DND-41 (cell line): ENCODE data around the gene CT83.

ENCODE experiments used
- ATAC-seq: fragments of 200-7000 bp; cut with Tn5 transposase; 3 replicates; pipeline ENCODE4 v1.9.1; 2021; ENCODE audit warnings: low read depth; ENCODE audit not compliant: insufficient read depth
- DNase-seq: peaks from one replicate; pipeline ENCODE4 v3.0.0-alpha.2; 2020
- H2AFZ ChIP-seq: 2 replicates; pipeline ENCODE4 v1.6.0; 2012; ENCODE audit warnings: low read depth, low read length
- H3K27ac ChIP-seq: 2 replicates; pipeline ENCODE4 v1.5.1; 2012; ENCODE audit warnings: low read length, inconsistent platforms
- H3K27me3 ChIP-seq: fragments of 200-600 bp; sonication (generic); 2 replicates; pipeline ENCODE4 v1.6.0; 2012; ENCODE audit warnings: low read length, mild to moderate bottlenecking, inconsistent platforms; ENCODE audit not compliant: insufficient read depth, poor library complexity
- H3K36me3 ChIP-seq: 2 replicates; pipeline ENCODE4 v1.5.1; 2012; ENCODE audit warnings: low read length, inconsistent platforms; ENCODE audit not compliant: insufficient read depth
- H3K4me1 ChIP-seq: 2 replicates; pipeline ENCODE4 v1.5.1; 2012; ENCODE audit warnings: mild to moderate bottlenecking, low read length; ENCODE audit not compliant: insufficient read depth
- H3K4me2 ChIP-seq: 2 replicates; pipeline ENCODE4 v1.6.0; 2012; ENCODE audit warnings: mild to moderate bottlenecking, moderate library complexity, low read length, inconsistent platforms; ENCODE audit not compliant: insufficient read depth
- H3K4me3 ChIP-seq, 2 experiments: fragments of 200-600 bp in 1 of 2; shearing (Covaris generic) in 1 of 2; 2 replicates each; pipeline ENCODE4 v1.5.1; 2012 to 2016; ENCODE audit warnings: inconsistent platforms in 2 of 2, low read length in 2 of 2, mild to moderate bottlenecking in 2 of 2, low read depth in 1 of 2, moderate library complexity in 1 of 2
- H3K79me2 ChIP-seq: 2 replicates; pipeline ENCODE4 v1.6.0; 2012; ENCODE audit warnings: low read length, inconsistent platforms; ENCODE audit not compliant: insufficient read depth
- H3K9ac ChIP-seq: 2 replicates; pipeline ENCODE4 v1.6.0; 2012; ENCODE audit warnings: low read depth, mild to moderate bottlenecking, inconsistent platforms, low read length, moderate library complexity
- H3K9me3 ChIP-seq: 2 replicates; pipeline ENCODE4 v1.5.1; 2012; ENCODE audit warnings: low read length, moderate library complexity, mild to moderate bottlenecking, inconsistent platforms; ENCODE audit not compliant: insufficient read depth, severe bottlenecking
- H4K20me1 ChIP-seq: 2 replicates; pipeline ENCODE4 v1.6.0; 2012; ENCODE audit warnings: low read length; ENCODE audit not compliant: insufficient read depth
- CTCF ChIP-seq: IDR thresholded peaks from 2 replicates; pipeline ENCODE4 v1.5.1; 2012; ENCODE audit warnings: borderline replicate concordance, low read length, moderate library complexity, mild to moderate bottlenecking; ENCODE audit not compliant: poor library complexity, severe bottlenecking; ENCODE audit errors: extremely low read depth
- EZH2 ChIP-seq: IDR thresholded peaks from 3 replicates; pipeline ENCODE4 v1.6.1; 2012; ENCODE audit warnings: borderline replicate concordance, low read depth, mild to moderate bottlenecking, moderate library complexity, low read length, inconsistent platforms; ENCODE audit not compliant: severe bottlenecking

Gene CT83

GRCh38 chrX:116462822-116463221 is at the start of gene CT83:
Gene CT83 (minus strand): TSS chrX:116462976. CDS start chrX:116462856, 120 bp downstream.
- H3K36me3 ChIP-seq = no peaks in the 10 kb centered on the region
- H2AFZ ChIP-seq = no peak within 1 kb of the TSS
- DNase-seq = no peak

DNA sequence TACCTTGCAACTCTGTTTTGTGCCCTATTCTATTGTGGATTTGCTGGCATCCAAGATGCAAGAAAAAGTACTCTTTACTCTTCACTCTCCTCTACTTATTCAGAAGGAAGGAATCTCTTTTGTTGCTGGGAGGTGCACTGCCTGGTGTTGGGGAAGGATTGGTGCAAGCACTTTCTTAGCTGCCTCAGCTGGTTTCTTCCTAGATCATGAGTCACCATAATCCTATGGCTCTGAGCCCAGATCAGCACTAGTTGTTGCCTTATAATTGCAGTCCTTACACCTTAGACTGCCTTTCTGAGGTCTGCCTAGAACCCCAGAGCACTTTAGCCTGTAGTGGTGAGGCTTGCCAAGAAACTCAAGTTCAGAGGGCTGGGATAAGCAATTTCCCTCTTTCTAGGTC is 37.0 kb upstream of the CT83 start:
- DNase-seq (no peak), ATAC-seq (no peak)
- no peaks in the 10 kb centered on the region for H3K79me2 ChIP-seq
- no peak overlapping the region for H3K9ac ChIP-seq
- no peaks in the 10 kb centered on the region for H3K36me3 ChIP-seq
- H3K4me2 ChIP-seq = no peak overlapping the region
- no peak for TF ChIP-seq CTCF
- TF ChIP-seq EZH2 = no peak
- H2AFZ ChIP-seq = no peak overlapping the region
- H3K9me3 ChIP-seq = no peaks in the 10 kb centered on the region
- no peak overlapping the region for H3K4me3 ChIP-seq
- no peaks in the 10 kb centered on the region for H3K27me3 ChIP-seq
- H3K27ac ChIP-seq = no peak overlapping the region
- H3K4me1 ChIP-seq = no peaks in the 10 kb centered on the region
- H4K20me1 ChIP-seq = no peaks in the 10 kb centered on the region

More at GRCh38 chrX:116462822-116463221, at the start of gene CT83:
- no peaks in the 10 kb centered on the region for H4K20me1 ChIP-seq
- H3K79me2 ChIP-seq = no peaks in the 10 kb centered on the region
- H3K9ac ChIP-seq = no peak within 1 kb of the TSS
- H3K4me2 ChIP-seq = no peak within 1 kb of the TSS
- H3K4me3 ChIP-seq = no peak within 1 kb of the TSS
- H3K9me3 ChIP-seq = no peaks in the 10 kb centered on the region
- TF ChIP-seq CTCF = no peak
- no peak for TF ChIP-seq EZH2
- no peaks in the 10 kb centered on the region for H3K4me1 ChIP-seq
- H3K27ac ChIP-seq = no peak within 1 kb of the TSS
- H3K27me3 ChIP-seq = no peaks in the 10 kb centered on the region
- ATAC-seq = no peak

- Histone ChIP-seq H3K36me3 (no peaks in the 10 kb centered on the region), H3K27me3 (no peaks in the 10 kb centered on the region), H3K27ac (no peak overlapping the region), H3K79me2 (no peaks in the 10 kb centered on the region), H2AFZ (no peak overlapping the region), H3K4me1 (no peaks in the 10 kb centered on the region), H3K4me2 (no peak overlapping the region), H3K9ac (no peak overlapping the region), H3K4me3 (no peak overlapping the region), H4K20me1 (no peaks in the 10 kb centered on the region), H3K9me3 (no peaks in the 10 kb centered on the region)
- DNase-seq (no peak), ATAC-seq (no peak)
- TF ChIP-seq EZH2 (no peak), CTCF (no peak)
Observed at GRCh38 chrX:116493271-116493670, 30.5 kb upstream of the CT83 start.

GRCh38 chrX:116490104-116490503 is 27.3 kb upstream of the CT83 start:
- Histone ChIP-seq H3K36me3 (no peaks in the 10 kb centered on the region), H3K9me3 (no peaks in the 10 kb centered on the region), H3K27ac (no peak overlapping the region), H3K4me2 (no peak overlapping the region), H3K9ac (no peak overlapping the region), H3K79me2 (no peaks in the 10 kb centered on the region), H3K4me3 (no peak overlapping the region), H4K20me1 (no peaks in the 10 kb centered on the region), H2AFZ (no peak overlapping the region), H3K4me1 (no peaks in the 10 kb centered on the region), H3K27me3 (no peaks in the 10 kb centered on the region)
- DNase-seq (no peak), ATAC-seq (no peak)
- no peak for TF ChIP-seq EZH2
- TF ChIP-seq CTCF = peak; percentile 23
